Mesendoderm (in vitro differentiated cells): ENCODE results near the gene FBXW11.
A peak's percentile ranks its signal among the peaks of the same experiment; 100 is the strongest.

Experiments used
- DNase-seq: peaks from one replicate; pipeline ENCODE4 v3.0.0; 2013
- H2AK5ac ChIP-seq: 2 replicates; pipeline ENCODE4 v1.6.1; 2013; ENCODE audit warnings: low read length, inconsistent platforms
- H2BK120ac ChIP-seq: 2 replicates; pipeline ENCODE4 v1.6.1; 2013; ENCODE audit warnings: low read depth, mild to moderate bottlenecking, low read length, moderate library complexity, mixed read lengths
- H2BK15ac ChIP-seq: replicated peaks from 2 replicates; pipeline ENCODE4 v1.6.1; 2013; ENCODE audit warnings: low read depth, mild to moderate bottlenecking, moderate library complexity
- H2BK5ac ChIP-seq: 2 replicates; pipeline ENCODE4 v1.6.1; 2013; ENCODE audit warnings: low read length, inconsistent platforms
- H3K18ac ChIP-seq: 2 replicates; pipeline ENCODE4 v1.6.1; 2013; ENCODE audit warnings: mild to moderate bottlenecking, low read length, mixed read lengths
- H3K23ac ChIP-seq: one replicate; pipeline ENCODE4 v1.6.1; 2013; ENCODE audit warnings: low read length
- H3K27ac ChIP-seq: 2 replicates; pipeline ENCODE4 v1.5.1; 2013; ENCODE audit warnings: low read depth, mild to moderate bottlenecking, inconsistent platforms, low read length, moderate library complexity
- H3K27me3 ChIP-seq: 2 replicates; pipeline ENCODE4 v1.6.1; 2013; ENCODE audit warnings: low read length, control low read depth, mild to moderate bottlenecking, inconsistent platforms; ENCODE audit not compliant: insufficient read depth, poor library complexity
- H3K36me3 ChIP-seq: 2 replicates; pipeline ENCODE4 v1.6.1; 2013; ENCODE audit warnings: low read length, inconsistent platforms; ENCODE audit not compliant: control insufficient read depth, insufficient read depth
- H3K4ac ChIP-seq: one replicate; pipeline ENCODE4 v1.6.1; 2013; ENCODE audit warnings: low read depth, mild to moderate bottlenecking, low read length, moderate library complexity
- H3K4me1 ChIP-seq: 2 replicates; pipeline ENCODE4 v1.6.1; 2013; ENCODE audit warnings: low read depth, low read length, inconsistent platforms; ENCODE audit not compliant: control insufficient read depth
- H3K4me2 ChIP-seq: 2 replicates; pipeline ENCODE4 v1.6.1; 2013; ENCODE audit warnings: low read length
- H3K4me3 ChIP-seq: 2 replicates; pipeline ENCODE4 v1.5.1; 2013; ENCODE audit warnings: mild to moderate bottlenecking, low read length
- H3K56ac ChIP-seq: one replicate; pipeline ENCODE4 v1.6.1; 2013; ENCODE audit warnings: low read length
- H3K79me1 ChIP-seq: 2 replicates; pipeline ENCODE4 v1.6.1; 2013; ENCODE audit warnings: low read length, inconsistent platforms
- H3K79me2 ChIP-seq: 2 replicates; pipeline ENCODE4 v1.6.1; 2013; ENCODE audit warnings: mild to moderate bottlenecking, low read length; ENCODE audit not compliant: control insufficient read depth, insufficient read depth
- H3K9ac ChIP-seq: 2 replicates; pipeline ENCODE4 v1.6.1; 2013; ENCODE audit warnings: low read length, inconsistent platforms
- H4K5ac ChIP-seq: one replicate; pipeline ENCODE4 v1.6.1; 2013; ENCODE audit warnings: low read length
- H4K8ac ChIP-seq: one replicate; pipeline ENCODE4 v1.6.1; 2013; ENCODE audit warnings: low read depth, mild to moderate bottlenecking, control low read depth, low read length, moderate library complexity
- WGBS: extraction: QIAGEN DNeasy Blood & Tissue Kit; methylation state at CpG from one replicate; pipeline ENCODE4 v1.1.7; 2013; ENCODE audit warnings: low lambda C conversion rate, missing lambda C conversion rate; ENCODE audit not compliant: insufficient coverage; ENCODE audit errors: extremely low coverage; 5-methylcytosine and 5-hydroxymethylcytosine counted together

The FBXW11 gene

DNA sequence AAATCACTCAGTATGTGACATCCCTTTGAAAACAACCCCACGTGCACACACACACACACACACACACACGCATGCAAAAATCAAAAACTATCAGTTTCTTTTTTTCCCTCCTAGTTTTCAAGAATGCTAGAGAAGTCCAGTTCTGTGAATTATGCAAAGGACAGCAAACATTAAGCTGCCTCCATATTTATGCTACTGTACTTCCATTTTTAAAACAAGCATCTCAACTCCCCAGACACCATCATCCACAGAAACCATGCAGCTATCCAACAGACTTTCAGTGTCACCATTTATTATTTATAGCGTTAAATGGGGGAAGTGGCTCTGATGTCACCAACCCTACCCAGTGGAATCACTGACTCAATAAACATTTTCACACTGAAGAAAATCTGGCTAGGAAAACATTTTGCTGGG, 1.6 kb downstream of the FBXW11 start:
- Histone ChIP-seq H3K56ac (peak overlapping the region; percentile 96), H4K5ac (no peak overlapping the region), H3K23ac (no peak overlapping the region), H3K79me2 (peaks cover 48% of the 10 kb centered on the region), H3K27me3 (no peaks in the 10 kb centered on the region), H3K79me1 (peaks cover 10% of the 10 kb centered on the region), H3K27ac (no peak overlapping the region), H3K4me3 (no peak overlapping the region), H3K36me3 (no peaks in the 10 kb centered on the region), H2BK5ac (no peak overlapping the region), H2AK5ac (no peak overlapping the region), H3K4me2 (peak overlapping the region; percentile 79), H4K8ac (no peak overlapping the region), H2BK15ac (no peak overlapping the region), H3K4ac (no peak overlapping the region), H3K18ac (no peak overlapping the region), H3K9ac (peak overlapping the region; percentile 95), H3K4me1 (peaks cover 19% of the 10 kb centered on the region), H2BK120ac (no peak overlapping the region)
- no peak for DNase-seq
- WGBS: no CpG with 5 or more reads among the region's 3 CpGs

DNA sequence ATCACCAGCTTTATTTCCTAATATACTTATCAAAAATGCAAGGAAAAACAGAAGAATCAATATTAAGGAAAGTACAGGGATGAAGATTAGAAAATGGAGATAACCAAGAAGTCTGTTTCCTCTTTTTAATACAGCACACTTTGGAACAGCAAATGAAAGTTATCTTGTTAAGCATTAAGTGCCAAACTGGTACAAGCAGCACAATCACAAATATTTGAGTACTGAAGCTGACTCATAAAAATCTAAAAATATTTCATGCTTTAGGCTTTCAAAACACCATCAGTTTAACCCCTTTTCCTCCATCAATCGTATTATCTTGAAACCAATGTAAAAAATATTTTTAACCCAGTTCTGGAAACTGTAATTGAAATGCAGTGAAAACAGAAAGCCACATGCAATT, 2.7 kb downstream of the FBXW11 start:
- Histone ChIP-seq H3K27ac (no peak overlapping the region), H3K4me1 (peaks cover 17% of the 10 kb centered on the region)
- 100% methylated on average over 1 of the region's 1 CpG for WGBS

DNA sequence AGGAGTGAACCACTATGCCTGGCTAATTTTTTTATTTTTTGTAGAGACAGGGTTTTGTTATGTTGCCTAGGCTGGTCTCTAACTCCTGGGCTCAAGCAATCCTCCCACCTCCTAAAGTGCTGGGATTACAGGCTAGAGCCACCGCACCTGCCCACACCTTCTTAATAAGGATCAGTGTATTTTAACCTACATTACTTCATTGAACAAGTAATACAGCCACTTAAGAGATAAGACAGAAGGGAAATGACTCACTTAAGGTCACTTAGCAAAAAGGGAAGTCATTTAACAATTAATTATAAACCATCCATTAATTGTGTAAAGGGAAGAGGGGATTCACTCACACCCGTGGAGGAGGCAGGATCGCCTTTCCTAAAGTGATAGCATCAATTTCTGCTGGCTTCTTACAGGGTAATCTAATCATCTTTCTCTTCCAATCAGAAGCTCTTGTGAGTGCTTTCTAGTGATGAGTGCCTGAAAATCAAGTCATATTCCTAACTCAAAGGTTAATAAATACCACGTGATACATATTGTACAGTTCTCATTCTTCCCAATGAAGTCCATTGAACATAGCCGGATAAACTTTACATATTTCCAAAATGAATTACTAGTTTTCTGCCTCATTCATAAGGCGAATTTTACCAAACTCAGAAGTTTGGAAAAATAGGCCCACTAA, 3.5 kb downstream of the FBXW11 start:
- WGBS: no CpG with 5 or more reads among the region's 6 CpGs
- peaks cover 10% of the 10 kb centered on the region for H3K79me1 ChIP-seq
- H4K8ac ChIP-seq: no peak overlapping the region
- DNase-seq: no peak
- peaks cover 13% of the 10 kb centered on the region for H3K4me1 ChIP-seq
- H2BK15ac ChIP-seq: no peak overlapping the region
- no peak overlapping the region for H3K9ac ChIP-seq
- H3K36me3 ChIP-seq: no peaks in the 10 kb centered on the region
- no peak overlapping the region for H3K23ac ChIP-seq
- no peak overlapping the region for H2AK5ac ChIP-seq
- no peak overlapping the region for H2BK5ac ChIP-seq
- H3K18ac ChIP-seq: no peak overlapping the region
- peaks cover 61% of the 10 kb centered on the region for H3K79me2 ChIP-seq
- H3K4me3 ChIP-seq: no peak overlapping the region
- no peak overlapping the region for H3K4me2 ChIP-seq
- H3K27me3 ChIP-seq: no peaks in the 10 kb centered on the region
- H3K56ac ChIP-seq: no peak overlapping the region
- no peak overlapping the region for H4K5ac ChIP-seq
- H3K4ac ChIP-seq: no peak overlapping the region
- H2BK120ac ChIP-seq: no peak overlapping the region
- H3K27ac ChIP-seq: no peak overlapping the region

More for the DNA sequence above, 2.7 kb downstream of the FBXW11 start:
- Histone ChIP-seq H3K23ac (no peak overlapping the region), H3K18ac (no peak overlapping the region), H3K9ac (no peak overlapping the region), H3K79me1 (peaks cover 10% of the 10 kb centered on the region), H3K36me3 (no peaks in the 10 kb centered on the region), H3K4me2 (no peak overlapping the region), H3K4me3 (no peak overlapping the region), H2BK5ac (no peak overlapping the region), H3K27me3 (no peaks in the 10 kb centered on the region), H3K79me2 (peaks cover 54% of the 10 kb centered on the region), H3K56ac (no peak overlapping the region), H4K5ac (no peak overlapping the region), H2BK15ac (no peak overlapping the region), H2AK5ac (no peak overlapping the region), H4K8ac (no peak overlapping the region), H2BK120ac (no peak overlapping the region), H3K4ac (no peak overlapping the region)
- no peak for DNase-seq

DNA sequence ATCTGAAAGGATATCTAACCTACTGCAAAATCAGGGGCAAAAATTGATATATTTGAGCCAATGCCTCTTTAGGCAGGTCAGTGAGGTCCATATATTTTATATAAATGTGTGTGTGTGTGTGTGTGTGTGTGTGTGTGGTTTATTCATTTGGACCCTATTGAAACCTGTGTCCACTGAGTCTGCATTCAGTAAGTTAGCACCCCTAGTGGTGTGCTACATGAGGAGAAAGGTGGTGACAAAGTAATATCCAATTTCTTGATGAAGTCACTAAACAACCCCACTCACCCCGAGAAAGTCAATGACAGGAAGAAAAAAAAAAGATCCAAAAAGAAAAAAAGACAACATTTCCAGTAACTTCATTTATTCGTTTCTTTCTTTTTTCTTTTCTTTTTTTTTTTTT, 4.1 kb downstream of the FBXW11 start:
- no peak overlapping the region for H2AK5ac ChIP-seq
- H3K56ac ChIP-seq: no peak overlapping the region
- no peak overlapping the region for H3K4me3 ChIP-seq
- no peak overlapping the region for H3K23ac ChIP-seq
- peaks cover 65% of the 10 kb centered on the region for H3K79me2 ChIP-seq
- no peak overlapping the region for H3K4ac ChIP-seq
- no peak overlapping the region for H2BK120ac ChIP-seq
- no peak overlapping the region for H4K5ac ChIP-seq
- no peaks in the 10 kb centered on the region for H3K27me3 ChIP-seq
- no peaks in the 10 kb centered on the region for H3K36me3 ChIP-seq
- H3K27ac ChIP-seq: no peak overlapping the region
- no peak overlapping the region for H3K18ac ChIP-seq
- peak; percentile 40 for DNase-seq
- no CpG with 5 or more reads among the region's 2 CpGs for WGBS
- peaks cover 11% of the 10 kb centered on the region for H3K4me1 ChIP-seq
- peaks cover 10% of the 10 kb centered on the region for H3K79me1 ChIP-seq
- no peak overlapping the region for H2BK5ac ChIP-seq
- H3K9ac ChIP-seq: no peak overlapping the region
- H4K8ac ChIP-seq: no peak overlapping the region
- H3K4me2 ChIP-seq: no peak overlapping the region
- no peak overlapping the region for H2BK15ac ChIP-seq

DNA sequence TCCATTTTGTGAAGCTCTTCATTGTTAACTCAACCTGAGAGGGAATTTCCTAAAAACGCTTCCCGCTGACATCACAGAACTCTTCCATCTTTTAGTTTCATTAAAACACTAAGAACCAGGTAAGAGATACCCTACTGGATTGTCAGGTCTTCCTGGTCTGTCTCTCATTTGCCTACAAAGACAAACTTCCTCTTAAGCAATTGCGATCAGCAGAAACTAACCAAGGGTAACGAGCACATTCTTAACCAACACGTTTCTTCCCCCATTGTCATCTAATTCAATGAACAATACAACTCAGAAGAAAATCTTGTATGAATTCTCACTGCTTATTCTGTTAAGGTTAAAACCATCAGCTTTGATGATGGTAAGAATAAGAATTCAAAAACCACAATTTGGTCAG, 6.6 kb downstream of the FBXW11 start:
- Histone ChIP-seq H2BK120ac (no peak overlapping the region), H3K4ac (no peak overlapping the region), H4K8ac (peak overlapping the region; percentile 76), H2BK15ac (no peak overlapping the region), H3K18ac (no peak overlapping the region), H2AK5ac (no peak overlapping the region), H3K4me2 (no peak overlapping the region), H3K9ac (no peak overlapping the region), H3K23ac (no peak overlapping the region), H3K79me1 (peaks cover 11% of the 10 kb centered on the region), H3K36me3 (no peaks in the 10 kb centered on the region), H3K4me3 (no peak overlapping the region), H3K56ac (no peak overlapping the region), H3K27me3 (no peaks in the 10 kb centered on the region), H2BK5ac (no peak overlapping the region), H3K4me1 (peaks cover 9% of the 10 kb centered on the region), H3K79me2 (peaks cover 66% of the 10 kb centered on the region), H4K5ac (no peak overlapping the region), H3K27ac (no peak overlapping the region)
- WGBS: no CpG with 5 or more reads among the region's 5 CpGs
- DNase-seq: peak; percentile 61

DNA sequence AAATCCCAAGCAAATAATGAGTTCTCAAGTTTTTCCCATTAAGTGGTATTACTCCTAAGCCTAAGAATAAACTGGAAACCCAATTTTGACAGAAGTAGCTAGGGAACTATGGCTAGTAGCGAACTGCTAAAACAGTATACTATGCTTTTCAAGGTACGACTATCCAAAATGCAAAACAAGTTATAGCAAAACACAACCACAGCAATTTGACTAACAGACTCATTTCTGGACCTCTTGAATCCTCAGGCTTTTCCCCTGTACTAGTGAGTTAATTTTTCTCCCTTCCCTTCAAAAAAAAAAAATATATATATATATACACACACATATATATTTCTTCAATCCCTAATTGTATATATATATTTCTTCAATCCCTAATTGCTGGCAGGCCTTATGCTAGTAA, 7.3 kb downstream of the FBXW11 start:
- no peak overlapping the region for H3K27ac ChIP-seq
- no peak overlapping the region for H2AK5ac ChIP-seq
- no peak overlapping the region for H2BK120ac ChIP-seq
- no peak overlapping the region for H4K8ac ChIP-seq
- peaks cover 11% of the 10 kb centered on the region for H3K79me1 ChIP-seq
- no peak overlapping the region for H3K9ac ChIP-seq
- no peak for DNase-seq
- H3K4me3 ChIP-seq: no peak overlapping the region
- H3K23ac ChIP-seq: no peak overlapping the region
- no peaks in the 10 kb centered on the region for H3K27me3 ChIP-seq
- H3K4me2 ChIP-seq: no peak overlapping the region
- H2BK15ac ChIP-seq: no peak overlapping the region
- H3K36me3 ChIP-seq: no peaks in the 10 kb centered on the region
- H3K18ac ChIP-seq: no peak overlapping the region
- no peak overlapping the region for H3K56ac ChIP-seq
- no peak overlapping the region for H3K4ac ChIP-seq
- peaks cover 7% of the 10 kb centered on the region for H3K4me1 ChIP-seq
- peaks cover 62% of the 10 kb centered on the region for H3K79me2 ChIP-seq
- no peak overlapping the region for H2BK5ac ChIP-seq
- H4K5ac ChIP-seq: no peak overlapping the region
- WGBS: no CpG with 5 or more reads among the region's 2 CpGs
